K562 (cell line): ENCODE measurements around the gene TMEM247. TPM values are rescaled to one million over a fixed set of nuclear protein-coding genes. Genes with fewer than 3 reads are reported as not detected.

ENCODE experiments used
- ATAC-seq: fragments of 200-7000 bp; cut with Tn5 transposase; 3 replicates; pipeline ENCODE4 v1.9.1; 2020; ENCODE audit warnings: moderate library complexity
- BruUV-seq: library from RNA; stranded (reverse); fragments of 400-500 nt; replicated peaks from 2 replicates; lab custom pipeline; 2021; lab: Mats Ljungman, UMichigan
- CTCF ChIA-PET: fragments of 300-600 bp; formaldehyde crosslinking; extraction: SDS; loops from one replicate; lab custom pipeline; 2021; ENCODE audit warnings: low intra/inter-chr PET ratio; lab: Yijun Ruan, JAX
- POLR2A ChIA-PET: fragments of 300-600, 350-650 bp; sonication (Branson Sonifier 250); formaldehyde crosslinking; extraction: SDS; loops from one replicate; lab custom pipeline; 2021; ENCODE audit warnings: antibody characterized with exemption, inconsistent platforms; lab: Yijun Ruan, JAX
- DNase-seq, 4 experiments: peaks; one replicate each; pipeline versions ENCODE4 v3.0.0 to v3.0.0-alpha.2; 2011 to 2018; ENCODE audit warnings: low spot score in 3 of 4, mixed read lengths in 3 of 4; ENCODE audit errors: extremely low read depth in 1 of 4
- FAIRE-seq: peaks from 2 replicates; lab custom pipeline; 2011; peaks lifted over from hg19 to GRCh38; lab: Jason Lieb, UNC
- H2AFZ ChIP-seq: 2 replicates; pipeline ENCODE4 v1.6.0; 2011; ENCODE audit warnings: low read depth, low read length, control low read depth, inconsistent platforms
- H3K27ac ChIP-seq: fragments of 200-600 bp; 3 replicates; pipeline ENCODE4 v1.8.0; 2011; ENCODE audit warnings: low read depth, mild to moderate bottlenecking, control low read depth, inconsistent platforms, low read length, moderate library complexity, mixed read lengths; ENCODE audit errors: extremely low read depth
- H3K27me3 ChIP-seq, 2 experiments: fragments of 300-600 bp in 1 of 2; 2 replicates in 1 of 2; 3 replicates in 1 of 2; pipeline versions ENCODE4 v1.6.0 to v1.8.0; 2011; ENCODE audit warnings: inconsistent platforms in 2 of 2, low read length in 2 of 2, mild to moderate bottlenecking in 1 of 2, mixed read lengths in 1 of 2, moderate library complexity in 1 of 2; ENCODE audit not compliant: control insufficient read depth in 2 of 2, insufficient read depth in 2 of 2
- H3K36me3 ChIP-seq: fragments of 300-600 bp; 3 replicates; pipeline ENCODE4 v1.8.0; 2011; ENCODE audit warnings: mild to moderate bottlenecking, low read length, inconsistent platforms; ENCODE audit not compliant: control insufficient read depth, insufficient read depth
- H3K4me1 ChIP-seq, 2 experiments: fragments of 200-600 bp in 1 of 2; replicated peaks in 1 of 2; 2 replicates in 1 of 2; 3 replicates in 1 of 2; pipeline versions ENCODE4 v1.5.1 to v1.8.0; 2011; ENCODE audit warnings: inconsistent platforms in 2 of 2, low read length in 2 of 2, mild to moderate bottlenecking in 1 of 2, mixed read lengths in 1 of 2, moderate library complexity in 1 of 2; ENCODE audit not compliant: control insufficient read depth in 2 of 2, insufficient read depth in 2 of 2
- H3K4me2 ChIP-seq: 2 replicates; pipeline ENCODE4 v1.6.1; 2011; ENCODE audit warnings: low read length, control low read depth, inconsistent platforms, mixed read lengths; ENCODE audit not compliant: insufficient read depth
- H3K4me3 ChIP-seq: fragments of 200-600 bp; sonication (generic), shearing (Covaris generic); 2 replicates; pipeline ENCODE4 v1.5.1; 2016; ENCODE audit warnings: control low read depth, inconsistent platforms
- H3K79me2 ChIP-seq: fragments of 200-600 bp; 3 replicates; pipeline ENCODE4 v1.8.0; 2011; ENCODE audit warnings: low read length, inconsistent platforms; ENCODE audit not compliant: control insufficient read depth, insufficient read depth
- H3K9ac ChIP-seq, 2 experiments: 2 replicates each; pipeline versions ENCODE4 v1.6.0 to v1.6.1; 2011; ENCODE audit warnings: low read depth in 2 of 2, low read length in 2 of 2, control low read depth in 1 of 2, inconsistent platforms in 1 of 2, mild to moderate bottlenecking in 1 of 2, mixed read lengths in 1 of 2; ENCODE audit not compliant: insufficient read depth in 1 of 2
- H3K9me1 ChIP-seq: one replicate; pipeline ENCODE4 v1.6.0; 2011; ENCODE audit warnings: inconsistent platforms, mild to moderate bottlenecking, low read length, moderate library complexity; ENCODE audit not compliant: control insufficient read depth, insufficient read depth
- H3K9me3 ChIP-seq: replicated peaks from 2 replicates; pipeline ENCODE4 v1.5.1; 2011; ENCODE audit warnings: low read depth, low read length, inconsistent platforms; ENCODE audit not compliant: control insufficient read depth, insufficient read depth
- H4K20me1 ChIP-seq: replicated peaks from 2 replicates; pipeline ENCODE4 v1.6.1; 2011; ENCODE audit warnings: low read length, inconsistent platforms, mixed read lengths; ENCODE audit not compliant: control insufficient read depth, insufficient read depth
- CEBPB ChIP-seq: fragments of 450-650 bp; IDR thresholded peaks from 2 replicates; pipeline ENCODE4 v1.6.1; 2016; ENCODE audit warnings: missing genetic modification characterization, missing compliant biosample characterization
- CHD7 ChIP-seq: fragments of 200-600 bp; sonication (generic); IDR thresholded peaks from one replicate; pipeline ENCODE4 v1.6.1; 2012; ENCODE audit warnings: mild to moderate bottlenecking, low read depth, low read length, inconsistent platforms
- WGBS: fragments of 100-300 bp; shearing (Covaris generic); methylation state at CpG from one replicate; pipeline ENCODE4 v1.1.6; 2016; ENCODE audit warnings: low coverage, mixed read lengths; ENCODE audit not compliant: insufficient coverage; ENCODE audit errors: missing lambda C conversion rate; 5-methylcytosine and 5-hydroxymethylcytosine counted together
- in situ Hi-C: fragments of 300-500 bp; cut with MboI; formaldehyde crosslinking; loops from 4 replicates; pipeline ENCODE4 v1.15.0; 2018; ENCODE audit warnings: inconsistent platforms, mixed read lengths
- intact Hi-C: fragments of 100-400 bp; cut with micrococcal nuclease; formaldehyde crosslinking; loops from 2 replicates; pipeline ENCODE4 v1.14.2; 2022
- polyA plus RNA-seq, 8 experiments: library from polyadenylated mRNA; depleted of rRNA in 4 of 8; stranded (reverse) in 5 of 8; unstranded in 3 of 8; fragments of >200 nt; fragmentation: Nextera tagmentation in 2 of 8; fragmentation: Illumina TruSeq in 1 of 8; extraction: Ambion mirVana in 2 of 8; extraction: Trizol in 1 of 8; gene quantifications; 2 replicates each; pipeline versions ENCODE4 v1.2.1 to v1.2.3, GENCODE V29; 2011 to 2014; ENCODE audit warnings: inconsistent platforms in 1 of 8, missing spikeins in 1 of 8
- total RNA-seq, 7 experiments: library from RNA; depleted of rRNA in 6 of 7; stranded (reverse); fragments of >200 nt in 6 of 7; fragmentation: Illumina TruSeq in 2 of 7; extraction: Trizol in 2 of 7; gene quantifications; 2 replicates each; pipeline versions ENCODE4 v1.2.1 to v1.2.3, GENCODE V29; 2011 to 2021; ENCODE audit warnings: low replicate concordance in 1 of 7

Gene TMEM247
- total and polyA plus RNA-seq, 9 of the 15 experiments (the other 6 are each of a cell fraction or from before 2014, with no cell fraction given), result 0.24 to 4.7 (median 3.1) TPM

- no peak; the same call in 2 of the 3 replicates for ATAC-seq
- no peaks in the 10 kb centered on the region for H3K36me3 ChIP-seq
- H3K4me2 ChIP-seq, result no peak overlapping the region
- H3K9ac ChIP-seq, result no peak overlapping the region
- no peak for TF ChIP-seq CHD7
- TF ChIP-seq CEBPB (tag), result peak; percentile 60; the same call in 1 of the 2 replicates
- TF ChIP-seq, all 486 proteins: peak for 1
- DNase-seq, result no peak
- no TSS peak for BruUV-seq
- Histone ChIP-seq H3K27me3 (no peaks in the 10 kb centered on the region), H3K9me1 (no peaks in the 10 kb centered on the region), H3K9me3 (no peaks in the 10 kb centered on the region), H3K27ac (no peak overlapping the region), H3K79me2 (no peaks in the 10 kb centered on the region), H3K4me1 (no peaks in the 10 kb centered on the region), H4K20me1 (no peaks in the 10 kb centered on the region), H2AFZ (no peak overlapping the region), H3K4me3 (no peak overlapping the region)
- in situ Hi-C loops, result no loop called here
- POLR2A ChIA-PET, result interaction anchor here (1.1 kb wide), 1 partner anchor 10 kb away, joined by 3 read pairs; no protein-coding TSS in a partner anchor
- FAIRE-seq, result no peak
- CTCF ChIA-PET, result no interaction called here
- 8% methylated on average over 5 of the region's 5 CpGs for WGBS
- intact Hi-C loops, result no loop called here
Measured at GRCh38 chr2:46510598-46511177, 31.3 kb downstream of the TMEM247 start.
